NCI-H2196 treated with DMSO at 0.1 percent for 48 hours (cell line): ENCODE measurements around the gene CCNL1.
"Not testable (repeated sequence)": the region's sequence is repeated elsewhere in the genome, so short reads cannot be mapped to it uniquely, and the experiment has no call there.

Experiments used
- DNase-seq: peaks from one replicate; lab custom pipeline; 2025; ENCODE audit not compliant: unreplicated experiment; lab: John Stamatoyannopoulos, UW

CCNL1 gene

DNA sequence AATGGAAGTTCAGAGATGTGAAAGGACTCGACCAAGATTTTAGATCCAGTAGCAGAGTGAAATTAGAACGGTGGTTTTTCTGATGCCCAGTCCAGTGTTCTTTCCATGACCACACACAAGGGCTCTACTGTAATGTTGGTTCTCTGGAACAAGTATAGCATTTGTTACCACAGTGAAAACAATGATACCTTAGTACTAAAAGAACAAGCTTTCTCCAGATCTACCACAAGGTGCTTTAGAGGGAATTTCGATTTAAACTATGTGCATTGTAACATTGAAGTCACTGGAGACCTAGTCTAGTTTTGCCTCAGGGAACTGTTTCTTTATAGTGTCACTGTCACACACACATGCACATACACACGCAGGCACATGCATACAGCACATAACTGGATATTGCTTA is 12.8 kb upstream of the CCNL1 start:
- no peak for DNase-seq

DNA sequence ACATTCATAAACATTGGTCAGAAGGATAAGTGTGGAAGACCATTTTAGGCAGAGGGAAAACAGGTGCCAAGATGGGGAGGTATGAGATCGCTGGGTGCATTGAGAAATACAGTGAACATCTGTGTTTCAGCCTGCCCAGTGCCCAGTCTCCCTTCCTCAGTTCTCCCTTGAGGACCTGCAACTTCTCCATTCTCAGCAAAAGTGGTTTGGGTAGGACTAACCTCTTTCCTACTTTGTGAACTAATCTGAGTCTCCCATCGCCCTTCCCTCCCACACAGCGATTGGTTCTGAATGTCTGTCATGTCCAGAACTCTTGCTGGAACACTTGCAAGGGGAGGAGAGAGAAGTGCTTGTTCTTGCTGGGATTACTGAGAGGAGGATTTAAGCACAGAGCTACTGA is 10.9 kb upstream of the CCNL1 start:
- DNase-seq, result no peak

DNA sequence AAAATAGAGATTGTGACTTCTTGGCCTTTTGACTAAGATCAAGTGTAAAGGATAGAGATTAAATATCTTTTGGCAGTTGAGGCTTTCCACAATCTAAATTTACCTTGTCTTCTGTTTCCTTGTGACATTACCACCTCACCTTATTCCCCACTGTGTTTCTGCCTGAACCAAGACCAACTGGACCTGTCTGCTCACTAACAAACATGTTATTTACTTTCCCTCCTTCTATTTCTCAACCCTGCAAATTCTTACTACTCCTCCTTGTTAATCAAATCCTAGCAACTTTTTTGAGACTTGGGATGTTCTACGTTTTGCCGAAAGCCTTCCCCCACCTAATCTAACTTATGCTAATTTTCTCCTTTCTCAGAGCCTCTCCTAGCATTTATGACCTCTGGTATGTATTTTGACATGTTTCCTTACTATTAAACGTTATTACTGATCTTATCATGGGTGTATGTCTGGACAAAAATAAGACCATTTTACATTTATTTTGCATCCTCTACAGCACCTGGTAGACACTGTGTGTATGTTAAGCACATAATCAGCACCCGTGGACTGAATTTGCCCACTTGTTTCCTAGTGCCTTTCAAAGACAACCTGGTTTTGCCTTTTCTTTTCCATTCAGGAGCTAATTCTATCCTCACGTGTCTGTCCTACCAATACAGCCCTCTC is 7.6 kb upstream of the CCNL1 start:
- DNase-seq, result no peak

DNA sequence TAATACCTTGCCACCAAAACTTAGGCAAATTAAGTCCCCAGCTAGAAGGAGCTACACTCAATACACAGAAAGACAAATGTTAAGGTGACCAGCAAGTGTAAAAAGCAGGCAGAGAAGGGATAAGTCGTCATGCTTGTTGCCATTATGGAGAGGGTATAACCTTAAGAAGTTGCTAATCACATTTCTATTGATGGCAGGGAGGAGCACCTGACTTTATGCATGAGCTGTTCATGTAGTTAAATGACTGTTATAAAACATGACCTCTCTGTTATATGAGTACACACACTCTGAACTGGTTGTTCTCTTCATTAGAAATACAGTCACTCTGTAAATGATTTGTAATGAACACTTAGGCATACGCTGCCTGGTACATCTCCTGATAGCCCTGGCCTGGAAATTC is 6.6 kb upstream of the CCNL1 start:
- peak; percentile 83 for DNase-seq

DNA sequence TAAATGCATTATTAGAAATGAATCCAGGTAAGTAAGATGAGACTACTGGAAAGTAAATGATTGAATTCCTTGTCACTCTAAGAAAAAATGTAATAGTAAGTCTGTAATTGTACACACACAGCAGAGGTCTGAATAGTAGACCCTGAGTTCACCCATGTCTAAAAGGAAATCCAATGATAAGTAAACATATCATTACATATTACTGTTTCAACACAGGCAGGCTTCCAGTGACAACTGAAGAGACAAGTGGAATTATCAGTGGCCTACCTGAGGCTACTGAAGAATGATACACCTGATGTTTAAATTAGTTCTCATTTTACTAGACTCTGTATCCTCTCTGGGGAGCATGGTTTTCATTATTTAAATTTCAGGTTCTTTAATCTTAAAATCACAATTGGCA is 6.2 kb upstream of the CCNL1 start:
- peak; percentile 83 for DNase-seq

DNA sequence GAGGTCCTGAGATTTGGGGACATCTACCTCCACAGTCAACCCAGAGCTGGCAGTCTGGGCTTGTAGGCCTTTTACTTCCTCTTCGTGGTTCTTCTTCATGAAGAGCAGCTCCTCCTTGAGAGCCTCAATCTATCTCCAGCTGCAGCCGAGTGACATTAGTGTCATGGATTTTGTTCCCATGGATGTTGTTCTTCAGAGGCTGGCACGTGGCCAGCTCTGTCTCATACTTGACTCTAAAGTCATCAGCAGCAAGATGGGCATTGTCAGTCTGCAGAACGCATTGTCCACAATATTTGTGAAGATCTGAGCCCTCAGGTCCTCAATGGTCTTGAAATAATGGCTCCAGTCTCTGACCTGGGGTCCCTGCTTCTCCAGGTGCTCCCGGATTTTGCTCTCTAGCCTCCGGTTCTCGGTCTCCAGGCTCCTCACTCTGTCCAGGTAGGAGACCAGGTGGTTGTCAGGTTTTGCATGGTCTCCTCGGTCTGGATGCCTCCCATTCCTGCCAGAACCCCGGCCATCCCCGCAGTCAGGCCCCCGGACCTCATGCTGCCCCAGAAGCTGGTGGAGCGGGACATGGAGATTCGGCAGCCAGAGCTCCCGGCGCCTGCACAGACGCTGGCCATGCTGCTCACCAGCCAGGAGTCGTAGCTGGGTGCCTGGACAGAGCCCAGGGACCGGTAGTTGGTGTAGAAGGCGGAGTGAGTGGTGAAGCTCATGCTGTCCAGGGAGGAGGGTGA is 3.4 kb upstream of the CCNL1 start:
- DNase-seq, result no peak

DNA sequence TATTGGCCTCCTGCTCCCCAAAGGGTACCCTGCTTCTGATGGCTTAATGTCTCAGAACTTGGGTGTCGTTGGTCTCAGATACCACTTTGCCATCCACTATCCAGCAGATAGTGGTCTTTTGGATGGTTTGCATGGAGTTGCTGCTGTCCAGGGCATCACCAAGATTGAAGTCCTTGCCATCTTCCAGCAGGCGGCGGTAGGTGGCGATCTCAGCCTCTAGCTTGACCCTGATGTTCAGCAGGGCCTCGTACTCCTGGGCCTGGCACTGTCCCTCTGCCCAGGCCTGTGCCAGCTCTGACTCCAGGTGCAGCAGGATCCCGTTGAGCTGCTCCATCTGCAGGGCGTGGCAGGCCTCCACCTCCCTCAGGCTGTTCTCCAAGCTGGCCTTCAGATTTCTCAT is 2.7 kb upstream of the CCNL1 start:
- DNase-seq, result not testable (repeated sequence)

DNA sequence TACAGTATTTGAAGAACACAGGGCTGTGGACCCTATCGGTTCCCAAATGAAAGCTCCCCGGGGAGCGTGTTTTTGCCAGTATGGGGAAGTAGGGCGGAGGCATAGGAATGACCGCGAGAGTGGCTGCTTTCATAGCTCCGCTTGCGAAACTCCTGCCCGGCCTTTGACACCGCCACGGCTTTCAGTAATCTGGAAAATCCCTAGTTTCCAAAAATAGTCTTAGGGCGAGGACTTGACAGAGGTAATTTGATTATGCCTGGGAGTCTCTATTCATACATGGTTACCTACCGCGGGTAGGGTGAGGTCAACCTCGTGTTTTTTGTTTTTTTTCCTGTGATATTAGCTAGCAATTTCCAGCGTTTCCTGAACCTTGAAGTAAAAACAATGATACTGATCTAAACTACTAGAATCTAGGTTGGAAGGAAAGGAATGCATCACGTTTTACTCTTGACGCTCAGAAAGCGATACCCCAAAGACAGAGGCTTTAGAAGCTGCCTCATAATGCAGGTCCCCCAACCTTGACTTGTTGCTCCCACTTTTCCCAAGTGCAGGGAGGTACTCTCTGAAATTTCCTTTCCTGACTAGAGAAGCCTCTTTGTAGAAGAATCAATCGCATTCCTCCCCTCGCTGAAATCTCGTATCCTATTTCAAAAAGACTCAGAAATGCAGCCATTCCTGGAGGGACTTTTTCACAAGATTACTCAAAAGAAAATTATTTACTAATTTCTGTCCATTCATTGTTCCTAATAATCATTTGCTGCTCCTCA is 894 bp upstream of the CCNL1 start:
- peak; percentile 91 for DNase-seq

DNA sequence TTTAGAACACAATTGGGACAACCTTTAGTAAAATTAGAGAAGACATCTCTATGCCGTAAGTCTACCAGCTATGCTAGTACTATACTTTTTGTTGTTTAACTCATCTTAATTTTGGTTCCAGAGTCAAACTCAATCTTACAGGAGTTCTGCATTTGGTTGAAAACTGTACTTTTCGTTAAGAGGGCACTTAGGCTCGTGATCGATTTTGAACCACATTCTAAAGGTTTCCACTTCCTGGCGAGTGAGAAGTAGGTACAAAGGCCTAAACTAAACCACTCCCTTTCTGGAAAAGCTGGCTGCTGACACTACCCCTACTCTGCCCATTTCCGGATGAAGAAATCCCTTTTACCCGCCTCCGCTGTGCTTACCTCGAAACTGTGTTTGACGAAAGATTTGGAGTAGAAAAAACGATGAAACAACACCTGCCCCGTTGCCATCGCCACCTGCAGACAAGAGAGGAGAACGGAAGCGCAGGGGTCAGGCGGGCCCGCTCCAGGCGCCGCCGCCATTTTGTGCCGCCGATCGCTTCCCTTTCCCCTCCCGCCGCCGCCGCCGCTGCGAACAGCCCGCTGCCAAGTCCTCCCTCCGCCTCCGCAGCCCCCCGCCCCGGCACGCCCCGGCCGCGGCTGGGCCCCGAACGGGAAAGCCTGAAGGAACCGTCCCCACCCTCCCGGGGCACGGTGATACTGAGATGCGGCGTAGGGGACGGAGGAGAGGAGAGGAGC is 748 bp downstream of the CCNL1 start:
- DNase-seq, result peak; percentile 89

DNA sequence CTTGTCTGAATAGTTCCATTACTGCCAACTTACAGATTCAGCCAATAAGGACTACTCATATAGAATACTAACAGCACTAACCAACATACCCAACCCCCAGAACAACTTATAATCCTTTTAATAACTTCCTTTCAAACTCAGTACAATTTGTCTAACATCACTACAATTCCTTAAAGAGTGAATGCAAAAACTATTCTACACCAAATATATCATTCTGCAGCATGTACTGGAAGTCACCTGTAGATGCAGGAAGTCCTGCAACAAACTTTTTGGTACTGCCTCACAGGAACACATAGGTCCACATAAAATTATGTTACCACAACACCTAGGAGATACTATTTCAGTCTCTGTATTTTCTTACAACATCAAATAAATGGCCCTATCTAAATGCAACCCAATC is 2.1 kb downstream of the CCNL1 start:
- no peak for DNase-seq

DNA sequence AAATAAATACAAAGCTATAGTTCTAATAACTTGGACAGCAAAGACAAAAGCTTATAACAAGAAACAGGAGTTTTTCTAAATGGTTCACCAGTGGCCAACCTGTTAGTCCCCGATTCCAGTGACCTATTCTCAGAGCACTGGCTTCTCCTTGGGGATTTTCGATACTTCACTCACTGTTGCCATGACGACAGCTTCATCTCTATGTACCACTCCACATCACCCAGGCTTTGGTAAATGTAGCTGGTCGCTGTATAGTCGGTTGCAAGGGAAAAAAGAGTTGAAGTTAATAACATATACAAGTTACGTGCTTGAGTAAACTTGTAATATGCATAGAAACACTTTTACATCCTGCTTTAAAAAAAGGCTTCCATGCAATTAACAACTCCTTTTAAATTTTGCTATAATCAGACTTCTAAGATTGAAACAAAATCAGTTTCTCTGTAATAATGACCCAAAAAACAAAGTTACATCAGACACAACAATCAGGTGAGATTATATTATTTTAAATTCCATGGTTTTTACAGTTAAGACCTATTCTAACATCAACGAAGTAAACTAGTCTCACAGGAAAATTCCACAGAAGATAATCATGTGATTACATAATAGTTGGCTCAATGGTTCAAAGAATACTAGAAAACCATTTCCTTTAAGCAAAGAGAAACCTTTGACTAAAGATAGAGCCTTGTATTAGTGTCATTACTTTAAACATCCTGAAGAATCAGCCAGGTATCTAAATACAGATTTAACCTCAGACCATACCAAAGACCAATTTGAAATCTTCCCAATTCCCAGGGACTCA is 2.9 kb downstream of the CCNL1 start:
- DNase-seq, result no peak

DNA sequence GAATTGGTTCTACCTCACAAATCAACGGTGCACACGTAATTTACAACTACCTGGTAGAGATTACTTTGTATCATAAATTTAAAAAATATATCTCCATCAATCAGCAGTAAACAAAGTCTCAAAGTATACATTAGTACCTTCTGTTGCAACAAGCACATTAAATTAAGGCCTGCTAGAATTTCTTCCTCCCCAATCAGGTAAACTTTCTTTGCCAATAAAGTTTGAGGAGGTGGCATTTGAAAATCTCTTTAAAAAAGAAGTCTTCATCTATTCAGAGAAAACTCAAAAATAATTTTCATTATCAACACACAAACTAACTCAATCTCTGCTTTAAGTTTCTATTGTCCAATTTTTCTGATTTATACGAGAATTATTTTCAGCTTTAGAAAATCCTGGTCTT is 4.4 kb downstream of the CCNL1 start:
- no peak for DNase-seq

DNA sequence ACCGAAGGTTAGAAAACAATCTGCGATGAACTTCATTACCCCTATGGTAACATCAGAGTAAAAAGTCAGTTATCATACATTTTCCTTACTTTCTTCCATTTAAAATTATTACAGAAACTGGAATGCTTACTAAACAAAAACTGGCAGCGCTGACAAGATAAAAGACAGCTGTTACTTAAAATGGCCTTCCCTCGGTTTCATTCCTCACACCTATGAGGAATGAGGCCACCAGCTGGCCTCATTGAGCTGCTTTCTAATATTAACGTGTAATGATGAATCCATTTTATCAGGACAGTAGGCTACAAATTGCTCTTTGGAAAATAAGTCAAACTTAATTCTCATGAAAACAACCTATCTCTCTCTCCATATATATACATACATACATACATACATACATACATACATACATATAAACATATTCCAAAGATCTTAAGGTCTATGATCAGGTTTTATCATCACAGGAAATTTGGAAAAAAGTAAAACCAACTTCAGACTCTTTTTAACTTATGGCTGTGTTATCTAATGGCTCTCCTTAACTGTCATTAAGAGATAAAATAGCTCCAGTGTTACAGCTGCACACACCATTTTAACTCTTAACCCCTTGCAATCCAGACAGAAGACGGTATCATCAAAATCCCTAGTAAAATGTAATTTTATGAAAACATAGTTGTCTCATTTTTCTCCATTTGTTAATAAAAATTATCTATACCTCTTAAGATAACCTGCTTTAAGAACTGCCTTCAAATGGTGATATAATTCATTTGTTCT is 5.2 kb downstream of the CCNL1 start:
- DNase-seq, result no peak

DNA sequence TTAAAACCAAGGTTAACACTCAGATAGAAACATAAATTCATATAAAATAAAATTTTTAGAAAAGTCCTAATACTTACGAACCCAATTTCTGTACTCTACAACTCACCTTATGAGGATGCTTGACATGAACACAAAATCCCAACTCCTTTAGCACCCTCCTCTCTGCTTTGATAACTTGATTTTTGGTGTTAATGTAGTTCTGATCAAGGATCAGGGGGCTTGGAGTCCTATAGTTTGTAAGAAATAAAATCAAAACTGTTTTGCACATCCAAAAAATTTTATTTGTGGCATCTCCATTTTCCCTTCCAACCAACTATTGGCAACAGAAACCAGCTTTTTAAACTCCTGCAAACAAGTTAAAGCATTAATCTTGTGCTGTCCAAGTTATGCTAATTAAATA is 7.0 kb downstream of the CCNL1 start:
- no peak for DNase-seq

DNA sequence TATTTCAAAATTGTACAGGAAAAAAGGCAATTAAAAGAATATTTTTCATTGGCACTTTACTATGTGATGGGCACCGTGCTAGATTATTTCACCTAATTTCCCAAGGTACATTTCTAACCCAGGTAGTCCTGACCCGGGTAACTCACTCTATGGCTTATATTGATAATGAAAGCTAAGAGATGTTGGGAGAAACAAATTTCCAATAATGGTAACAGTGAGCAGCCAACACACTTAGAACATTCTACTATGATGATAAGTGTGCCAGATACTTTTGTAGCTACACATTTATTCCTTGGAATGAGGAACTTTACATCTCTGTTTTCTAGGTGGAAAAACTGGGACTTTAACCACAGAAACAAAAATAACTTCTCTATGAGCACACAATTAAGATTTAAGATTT is 7.5 kb downstream of the CCNL1 start:
- DNase-seq, result no peak

DNA sequence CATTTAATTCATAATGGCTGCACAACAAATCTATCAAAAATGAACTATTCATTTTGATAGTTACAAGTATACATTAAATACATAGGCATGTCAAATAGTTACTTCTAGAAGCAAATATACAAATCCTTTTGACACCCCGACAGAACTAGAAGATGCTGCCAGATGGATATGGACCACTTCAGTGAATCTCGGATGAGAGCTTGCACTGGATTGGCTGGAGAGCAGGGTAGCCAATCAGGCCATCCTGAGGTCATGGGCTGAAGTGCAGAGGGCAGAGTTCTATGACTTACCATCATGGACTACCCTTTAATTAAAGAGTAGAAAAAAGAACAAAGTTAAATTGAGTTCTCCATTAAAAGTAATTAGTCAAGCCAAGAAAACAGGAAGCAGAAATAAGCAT is 8.3 kb downstream of the CCNL1 start:
- DNase-seq, result no peak

DNA sequence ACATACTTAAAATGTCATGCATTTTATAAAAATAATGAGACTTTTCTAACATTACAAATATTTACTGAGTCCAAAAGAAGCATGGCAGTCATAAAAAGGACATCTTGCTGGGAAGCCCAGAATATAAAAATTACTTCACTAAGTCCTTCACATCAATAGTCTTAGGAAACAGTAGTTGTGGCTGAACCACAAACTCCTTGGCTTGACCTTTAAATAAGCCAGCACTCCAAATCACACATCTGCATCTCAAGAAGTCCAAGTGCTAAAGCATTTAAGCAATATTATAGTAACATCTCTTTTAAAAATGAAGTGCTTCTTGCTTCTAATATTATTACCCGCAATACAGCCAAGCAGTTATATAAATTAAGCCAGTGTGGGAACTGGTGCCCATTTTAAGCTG is 8.8 kb downstream of the CCNL1 start:
- DNase-seq, result no peak

DNA sequence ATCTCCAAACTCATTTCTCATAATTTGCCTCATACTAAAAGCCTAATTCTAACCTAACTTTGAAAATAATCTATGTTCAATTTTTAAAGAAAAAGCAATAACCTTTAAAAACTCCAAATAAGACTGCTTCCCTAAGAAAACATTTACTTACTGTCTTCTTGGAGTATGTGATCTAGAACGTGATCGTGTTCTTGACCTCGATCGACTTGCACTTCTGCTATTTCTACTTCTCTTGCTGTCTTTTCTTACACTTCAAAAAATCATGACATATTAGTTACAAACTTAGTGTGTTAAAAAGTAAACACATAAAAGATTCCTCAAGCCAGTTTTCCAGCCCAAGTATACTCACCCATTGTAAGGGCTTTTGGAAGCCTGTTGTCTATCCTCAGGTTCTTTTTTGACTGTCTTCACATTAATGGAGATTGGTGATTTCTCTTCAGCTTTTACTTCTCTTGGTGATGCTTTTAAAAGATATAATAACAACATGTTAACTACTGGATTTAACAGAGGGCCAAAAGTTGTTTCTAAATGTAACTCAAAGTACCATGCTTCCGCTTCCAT is 10.7 kb downstream of the CCNL1 start:
- no peak for DNase-seq

DNA sequence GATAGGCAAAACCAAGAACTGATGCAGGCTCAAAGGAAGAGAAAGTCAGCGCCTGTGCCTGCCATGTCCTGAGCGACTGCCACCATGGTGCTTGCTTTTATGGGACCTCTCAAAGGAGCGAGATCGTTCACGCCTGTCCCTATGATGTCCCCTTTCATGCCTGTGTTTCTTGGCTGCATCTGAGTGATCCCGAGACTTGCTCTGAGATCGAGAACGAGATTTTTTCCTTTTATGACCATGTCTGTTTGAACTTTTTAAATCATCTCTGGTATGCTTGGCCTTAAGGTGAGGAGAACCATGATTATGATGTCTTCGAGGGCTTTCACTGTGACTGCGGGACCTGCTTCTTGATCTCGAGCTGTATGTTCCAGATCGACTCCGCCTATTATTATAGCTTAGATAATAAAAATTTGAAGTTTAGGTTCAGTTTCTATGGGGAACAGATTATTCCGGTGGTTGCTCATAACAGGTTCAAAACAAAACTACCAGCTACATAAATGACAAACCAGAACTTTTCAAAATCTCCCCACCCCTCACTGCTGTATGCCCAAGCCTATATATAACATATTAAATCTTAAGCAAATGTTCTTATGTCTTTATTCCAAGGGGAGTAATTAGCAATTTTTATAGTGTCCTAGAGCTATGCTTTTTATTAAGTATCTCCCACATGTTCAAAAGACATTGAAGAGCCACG is 11.6 kb downstream of the CCNL1 start:
- DNase-seq, result no peak
